NCI-H82 treated with DMSO at 0.1 percent for 48 hours (cell line): ENCODE measurements around the gene RAET1L.
"Not testable (repeated sequence)": the region's sequence is repeated elsewhere in the genome, so short reads cannot be mapped to it uniquely, and the experiment has no call there.

ENCODE experiments used
- DNase-seq: peaks from one replicate; lab custom pipeline; 2025; ENCODE audit not compliant: unreplicated experiment; lab: John Stamatoyannopoulos, UW

The RAET1L gene

GRCh38 chr6:150025201-150025917 is at the start of gene RAET1L:
RAET1L (minus strand) TSS chr6:150025532; CDS start chr6:150025471, 61 bp downstream.
- no peak for DNase-seq

- no peak for DNase-seq
Measured at GRCh38 chr6:150075034-150075421, 49.7 kb upstream of the RAET1L start.

DNA sequence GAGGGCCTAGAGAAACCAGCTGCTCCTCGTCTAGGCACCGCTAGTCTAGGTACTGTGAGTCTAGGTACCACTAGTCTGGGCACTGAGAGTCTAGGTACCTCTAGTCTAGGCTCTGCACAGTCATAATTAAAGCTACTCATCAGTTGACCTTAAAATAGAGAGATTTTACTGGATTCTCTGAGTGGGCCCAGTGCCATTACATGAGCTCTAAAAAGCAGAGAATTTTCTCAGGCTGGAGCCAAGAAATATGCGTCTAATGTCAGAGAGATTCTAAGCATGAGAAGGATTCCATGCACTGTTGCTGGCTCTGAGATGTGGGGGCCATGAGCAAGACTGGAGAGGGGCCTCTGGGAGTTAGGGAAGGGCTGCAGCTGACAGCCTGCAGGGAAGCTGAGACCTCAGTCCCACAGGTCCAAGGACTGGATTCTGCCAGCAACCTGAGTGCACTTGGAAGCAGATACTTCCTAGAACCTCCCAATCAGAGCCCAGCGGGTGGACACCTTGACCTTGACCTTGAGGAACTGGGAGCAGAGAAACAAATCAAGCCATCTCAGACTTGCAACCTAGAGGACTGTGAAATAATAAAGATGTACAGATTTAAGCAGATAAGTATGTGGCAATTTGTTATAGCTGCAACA is 49.2 kb upstream of the RAET1L start:
- not testable (repeated sequence) for DNase-seq

- no peak for DNase-seq
Measured at GRCh38 chr6:150072201-150072600, 46.9 kb upstream of the RAET1L start.

DNA sequence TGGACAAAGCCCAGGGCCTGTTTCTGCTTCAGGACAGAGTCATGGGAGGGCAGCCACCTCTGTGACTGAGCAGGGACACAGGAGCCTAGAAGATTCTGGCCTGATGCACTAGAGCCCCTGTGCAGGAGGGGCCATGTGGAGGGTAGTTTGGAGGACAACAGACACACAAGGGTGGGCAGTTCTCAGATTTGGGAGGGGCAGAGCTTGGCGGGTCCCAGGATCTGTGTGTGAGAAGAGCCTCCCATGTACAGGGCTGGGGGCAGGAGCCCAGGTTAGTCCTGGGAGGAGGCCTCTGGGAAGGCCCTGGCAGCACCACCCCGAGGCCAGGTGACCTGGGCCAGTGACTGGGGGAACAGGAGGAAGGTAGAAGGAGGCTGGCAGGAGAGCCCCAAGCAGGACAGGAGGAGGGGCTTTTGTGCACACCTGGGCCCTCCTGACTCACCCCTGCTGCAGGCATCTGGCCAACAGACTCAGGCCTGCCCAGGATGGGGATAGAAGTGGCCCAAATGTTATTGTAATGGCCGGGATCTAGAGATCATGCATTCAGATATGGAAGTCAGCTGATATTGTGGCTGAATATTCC is 45.0 kb upstream of the RAET1L start:
- DNase-seq: no peak

GRCh38 chr6:150069706-150070105 is 44.4 kb upstream of the RAET1L start:
- no peak for DNase-seq

GRCh38 chr6:150068720-150069648 is 43.7 kb upstream of the RAET1L start, which contains the start of gene ULBP3:
ULBP3 (minus strand) TSS chr6:150069121; CDS start chr6:150069066, 55 bp downstream.
- no peak for DNase-seq

GRCh38 chr6:150068151-150068550 is 42.8 kb upstream of the RAET1L start:
- no peak for DNase-seq

DNA sequence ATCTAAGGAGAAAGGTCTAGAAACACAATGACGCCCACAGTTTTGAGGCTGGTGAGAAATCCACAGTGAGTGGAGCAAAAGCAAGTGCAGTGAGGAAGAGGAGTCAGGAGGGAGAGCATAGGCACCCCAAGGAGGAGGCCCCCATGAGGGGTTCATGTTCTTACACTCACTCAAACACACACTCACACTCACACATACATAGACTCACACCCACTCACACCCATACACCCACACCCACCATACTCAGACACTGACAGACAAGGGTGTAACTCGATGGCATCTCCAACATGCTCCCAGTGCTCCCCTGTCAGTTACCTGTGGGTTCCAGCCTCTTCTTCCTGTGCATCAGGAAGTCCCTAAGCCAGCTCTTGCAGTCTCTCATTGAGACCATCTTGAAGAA is 39.8 kb upstream of the RAET1L start:
- no peak for DNase-seq

GRCh38 chr6:150063640-150064039 is 38.3 kb upstream of the RAET1L start:
- no peak for DNase-seq

- not testable (repeated sequence) for DNase-seq
Measured at GRCh38 chr6:150059973-150060372, 34.6 kb upstream of the RAET1L start.

- DNase-seq: no peak
Measured at GRCh38 chr6:150058986-150059385, 33.7 kb upstream of the RAET1L start.

- no peak for DNase-seq
Measured at GRCh38 chr6:150058231-150058792, 33.0 kb upstream of the RAET1L start.

DNA sequence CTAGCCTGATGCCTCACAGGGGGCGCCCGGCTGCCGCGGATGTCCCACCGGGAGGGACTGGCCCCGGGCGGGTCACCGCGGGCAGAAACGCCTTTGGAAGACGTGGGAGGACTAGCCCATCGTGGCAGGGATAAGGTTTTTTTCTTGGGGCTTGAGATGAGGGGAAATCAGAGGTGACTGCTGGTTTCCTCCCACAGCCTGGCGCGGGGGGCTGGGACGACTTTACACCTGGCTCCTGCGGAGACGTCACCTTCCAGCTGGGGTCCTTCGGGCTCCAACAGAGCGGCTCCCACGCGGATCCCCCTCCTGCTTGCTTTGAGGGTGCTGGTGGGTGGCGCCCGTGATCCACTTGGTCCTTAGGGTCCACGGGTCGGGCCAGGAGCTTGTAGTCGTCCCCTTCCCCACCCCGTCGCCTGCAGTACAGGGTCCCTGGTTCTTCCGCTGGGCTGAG is 32.2 kb upstream of the RAET1L start:
- DNase-seq: no peak

- no peak for DNase-seq
Measured at GRCh38 chr6:150056916-150057315, 31.6 kb upstream of the RAET1L start.

DNA sequence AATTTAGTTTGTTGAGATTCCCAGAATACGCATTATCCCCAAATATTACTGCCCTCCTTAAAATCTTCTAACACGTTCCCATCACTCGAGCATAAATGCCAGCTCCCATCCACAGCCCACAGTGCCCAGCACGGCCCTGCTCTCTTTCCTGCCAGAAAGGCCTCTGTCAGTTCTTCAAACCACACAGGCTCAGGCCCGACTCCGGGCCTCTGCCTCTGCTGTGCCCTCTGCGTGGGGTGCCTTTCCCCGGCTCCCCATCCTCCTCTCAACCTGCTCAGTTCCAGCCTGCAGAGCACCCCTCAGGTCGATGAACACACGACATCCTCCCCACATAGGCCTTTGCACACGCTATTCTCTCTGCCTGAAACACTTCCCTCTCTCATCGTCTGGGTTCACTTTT is 30.8 kb upstream of the RAET1L start:
- no peak for DNase-seq

DNA sequence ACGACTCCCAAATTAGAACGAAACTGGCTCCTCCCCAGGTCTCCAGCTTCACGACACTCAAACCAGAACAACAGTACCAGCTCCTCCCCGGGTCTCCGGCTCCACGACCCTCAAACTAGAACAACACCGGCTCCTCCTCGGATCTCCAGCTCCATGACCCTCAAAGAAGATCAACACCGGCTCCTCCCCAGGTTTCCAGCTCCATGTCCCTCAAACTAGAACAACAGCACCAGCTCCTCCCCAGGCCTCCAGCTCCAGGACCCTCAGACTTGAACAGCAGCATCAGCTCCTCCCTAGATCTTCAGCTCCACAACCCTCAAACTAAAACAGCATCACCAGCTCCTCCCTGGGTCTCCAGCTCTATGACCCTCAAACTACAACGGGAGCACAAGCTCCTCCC is 29.8 kb upstream of the RAET1L start:
- no peak for DNase-seq

GRCh38 chr6:150053450-150053849 is 28.1 kb upstream of the RAET1L start:
- DNase-seq: no peak

GRCh38 chr6:150050846-150051245 is 25.5 kb upstream of the RAET1L start:
- no peak for DNase-seq

- DNase-seq: no peak
Measured at GRCh38 chr6:150048099-150048498, 22.8 kb upstream of the RAET1L start.

DNA sequence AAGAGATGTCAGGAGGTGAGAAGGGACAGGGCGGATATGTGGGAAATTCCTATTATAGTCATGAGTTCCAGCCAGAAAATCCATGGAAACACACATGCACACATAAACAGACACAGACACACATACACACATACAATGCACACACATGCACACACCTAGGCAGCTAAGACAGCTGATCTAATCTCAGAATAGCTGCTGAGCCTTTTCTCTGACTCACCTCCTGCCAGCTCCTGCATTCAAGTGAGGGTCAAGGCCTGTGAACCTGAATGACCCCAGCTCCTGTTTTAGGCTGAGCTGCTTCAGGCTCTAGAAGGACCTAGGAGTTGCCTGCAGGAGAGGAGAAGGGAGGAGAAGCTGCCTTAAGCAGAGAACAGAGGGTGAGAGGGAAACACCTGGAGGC is 21.6 kb upstream of the RAET1L start:
- no peak for DNase-seq
